AG04450 (cell line): ENCODE data around the gene TMEM26. TPM values are rescaled to one million over a fixed set of nuclear protein-coding genes. Genes with fewer than 3 reads are reported as not detected.

ENCODE experiments used
- CTCF ChIA-PET: fragments of 300-600, 350-600 bp; formaldehyde crosslinking; extraction: SDS; loops from one replicate; lab custom pipeline; 2022; ENCODE audit warnings: antibody characterized with exemption, inconsistent platforms; lab: Charles Lee
- POLR2A ChIA-PET: fragments of 350-600 bp; formaldehyde crosslinking; extraction: SDS; loops from one replicate; lab custom pipeline; 2021; ENCODE audit warnings: antibody characterized with exemption, inconsistent platforms; lab: Yijun Ruan, JAX
- DNase-seq: peaks from one replicate; pipeline ENCODE4 v3.0.0-alpha.2; 2011; ENCODE audit warnings: low read depth, low spot score
- H3K27ac ChIP-seq: one replicate; pipeline ENCODE4 v1.5.1; 2012; ENCODE audit warnings: low read depth, low read length, control low read depth
- H3K27me3 ChIP-seq: one replicate; pipeline ENCODE4 v1.6.0; 2012; ENCODE audit warnings: low read length; ENCODE audit not compliant: control insufficient read depth, insufficient read depth
- H3K4me3 ChIP-seq: 2 replicates; pipeline ENCODE4 v1.5.1; 2011; ENCODE audit warnings: mild to moderate bottlenecking, low read depth, low read length, control low read depth
- H3K9me3 ChIP-seq: 2 replicates; pipeline ENCODE4 v1.5.1; 2012; ENCODE audit warnings: low read length; ENCODE audit not compliant: control insufficient read depth, insufficient read depth
- CTCF ChIP-seq: IDR thresholded peaks from 2 replicates; pipeline ENCODE4 v1.5.1; 2011; ENCODE audit warnings: low read depth, low read length, control low read depth, inconsistent platforms
- polyA plus RNA-seq: library from polyadenylated mRNA; depleted of rRNA; stranded (reverse); fragments of >200 nt; gene quantifications from 2 replicates; pipeline ENCODE4 v1.2.3, GENCODE V29; 2011; rRNA removed

TMEM26 gene
- polyA plus RNA-seq, 1 experiment = 2.3 TPM

GRCh38 chr10:61366365-61366764, 86.8 kb downstream of the TMEM26 start:
- no peak for TF ChIP-seq CTCF
- POLR2A ChIA-PET = no interaction called here
- CTCF ChIA-PET = no interaction called here
- H3K9me3 ChIP-seq = no peaks in the 10 kb centered on the region
- no peak for DNase-seq
- no peak overlapping the region for H3K4me3 ChIP-seq
- no peak overlapping the region for H3K27ac ChIP-seq
- no peaks in the 10 kb centered on the region for H3K27me3 ChIP-seq

GRCh38 chr10:61364619-61365018, 88.6 kb downstream of the TMEM26 start:
- TF ChIP-seq CTCF = no peak
- ChIA-PET CTCF (no interaction called here), POLR2A (no interaction called here)
- DNase-seq = no peak
- H3K27ac ChIP-seq = no peak overlapping the region
- H3K27me3 ChIP-seq = no peaks in the 10 kb centered on the region
- no peaks in the 10 kb centered on the region for H3K9me3 ChIP-seq
- H3K4me3 ChIP-seq = no peak overlapping the region

DNA sequence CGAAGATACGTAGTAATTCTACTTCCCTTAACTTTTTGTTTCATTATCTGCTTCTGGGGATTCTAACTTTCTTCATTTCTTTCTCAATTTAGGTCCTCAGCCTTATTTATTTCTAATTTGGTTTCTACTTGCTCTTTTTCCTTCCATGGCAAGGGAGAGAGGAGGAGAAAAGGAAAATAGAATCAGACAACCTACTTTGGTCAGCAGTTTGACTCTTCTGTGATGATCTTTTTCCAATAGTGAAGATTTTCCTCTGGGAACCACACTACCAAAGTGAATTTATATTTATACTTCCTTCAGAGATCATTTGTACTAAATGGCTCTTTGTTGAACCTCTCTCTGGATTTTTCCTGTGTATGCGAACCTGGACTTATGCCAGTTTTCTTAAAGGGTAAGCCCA, 90.2 kb downstream of the TMEM26 start:
- Histone ChIP-seq H3K4me3 (no peak overlapping the region), H3K27ac (no peak overlapping the region), H3K27me3 (no peaks in the 10 kb centered on the region), H3K9me3 (no peaks in the 10 kb centered on the region)
- no peak for TF ChIP-seq CTCF
- DNase-seq = no peak
- ChIA-PET CTCF (no interaction called here), POLR2A (no interaction called here)

GRCh38 chr10:61359452-61359851, 93.7 kb downstream of the TMEM26 start:
- H3K9me3 ChIP-seq = no peaks in the 10 kb centered on the region
- no peak overlapping the region for H3K4me3 ChIP-seq
- ChIA-PET CTCF (interaction anchor here (1.0 kb wide), 1 partner anchor 88 kb away, joined by 5 read pairs; no protein-coding TSS in a partner anchor), POLR2A (no interaction called here)
- H3K27me3 ChIP-seq = no peaks in the 10 kb centered on the region
- TF ChIP-seq CTCF = no peak
- no peak for DNase-seq
- no peak overlapping the region for H3K27ac ChIP-seq

DNA sequence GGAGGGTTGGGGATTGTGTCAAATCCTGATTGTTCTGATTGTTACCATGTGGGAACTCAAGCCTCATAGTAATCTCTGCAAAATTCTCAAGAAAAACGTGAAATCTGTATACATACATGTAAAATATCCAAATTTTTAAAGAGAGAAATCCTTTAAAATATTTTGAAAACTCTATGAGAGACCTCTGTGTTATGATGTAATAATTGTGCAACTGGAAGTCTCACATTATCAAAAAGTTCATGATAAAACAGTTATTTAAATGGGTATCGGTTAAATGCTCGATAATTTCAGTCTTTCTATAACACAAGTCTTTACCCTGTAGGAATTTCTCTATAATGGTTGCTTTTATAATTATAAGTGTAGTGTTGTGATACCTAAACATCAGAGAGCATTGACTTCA, 95.5 kb downstream of the TMEM26 start:
- DNase-seq = no peak
- ChIA-PET CTCF (no interaction called here), POLR2A (no interaction called here)
- no peak overlapping the region for H3K4me3 ChIP-seq
- H3K27ac ChIP-seq = no peak overlapping the region
- H3K27me3 ChIP-seq = no peaks in the 10 kb centered on the region
- H3K9me3 ChIP-seq = no peaks in the 10 kb centered on the region
- no peak for TF ChIP-seq CTCF

Other genes starting within 250 kb of the TMEM26 start
- 0.83 and 1.1 TPM in 2 replicates for gene CABCOCO1, start 209.5 kb upstream of the TMEM26 start, polyA plus RNA-seq